Spleen (tissue), 11 donors: ENCODE results near the gene KIF23. TPM values are rescaled to one million over a fixed set of nuclear protein-coding genes. Genes with fewer than 3 reads are reported as not detected.

Source experiments
- DNase-seq: peaks from one replicate; pipeline ENCODE4 v3.0.0-alpha.2; 2020
- H3K27ac ChIP-seq, 8 donors: fragments of 200-600 bp; sonication (generic) in 7 of 8; 1 replicate in 4 of 8; 2 replicates in 4 of 8; pipeline versions ENCODE4 v1.5.0 to v1.8.0; 2016 to 2021; ENCODE audit warnings: inconsistent platforms in 4 of 8, mild to moderate bottlenecking in 4 of 8, moderate library complexity in 1 of 8
- H3K27me3 ChIP-seq, 7 donors: fragments of 200-600 bp; sonication (generic) in 6 of 7; replicated peaks in 1 of 7; 1 replicate in 4 of 7; 2 replicates in 3 of 7; pipeline versions ENCODE4 v1.5.0 to v1.8.0; 2016 to 2021; ENCODE audit warnings: inconsistent platforms in 3 of 7, mild to moderate bottlenecking in 1 of 7
- H3K36me3 ChIP-seq, 6 donors: fragments of 200-600 bp; sonication (generic) in 5 of 6; 1 replicate in 4 of 6; 2 replicates in 2 of 6; pipeline versions ENCODE4 v1.5.0 to v1.8.0; 2016 to 2021; ENCODE audit warnings: inconsistent platforms in 2 of 6
- H3K4me1 ChIP-seq, 6 donors: fragments of 200-600 bp; sonication (generic) in 5 of 6; 1 replicate in 3 of 6; 2 replicates in 3 of 6; pipeline versions ENCODE4 v1.5.0 to v1.8.0; 2016 to 2021; ENCODE audit warnings: inconsistent platforms in 3 of 6
- H3K4me3 ChIP-seq, 8 donors: fragments of 200-600 bp; sonication (generic) in 7 of 8; 1 replicate in 4 of 8; 2 replicates in 4 of 8; pipeline versions ENCODE4 v1.5.0 to v1.8.0; 2016 to 2021; ENCODE audit warnings: inconsistent platforms in 4 of 8, mild to moderate bottlenecking in 4 of 8, moderate library complexity in 2 of 8
- H3K9me3 ChIP-seq, 8 donors: fragments of 200-600 bp; sonication (generic) in 7 of 8; 1 replicate in 4 of 8; 2 replicates in 4 of 8; pipeline versions ENCODE4 v1.5.0 to v1.8.0; 2016 to 2021; ENCODE audit warnings: inconsistent platforms in 4 of 8
- POLR2A ChIP-seq, 3 donors: fragments of 450-650 bp; IDR thresholded peaks; one replicate each; pipeline ENCODE4 v1.5.1; 2017; ENCODE audit warnings: antibody characterized with exemption in 3 of 3, mild to moderate bottlenecking in 1 of 3
- POLR2AphosphoS5 ChIP-seq, 3 donors: sonication (generic); formaldehyde crosslinking; IDR thresholded peaks; one replicate each; pipeline ENCODE4 v1.5.1; 2017; ENCODE audit warnings: antibody characterized with exemption in 3 of 3
- WGBS, 5 donors: extraction: QIAGEN DNeasy Blood & Tissue Kit in 3 of 5; methylation state at CpG; one replicate each; pipeline versions ENCODE4 v1.1.5 to v1.1.7; 2013 to 2018; 5-methylcytosine and 5-hydroxymethylcytosine counted together
- intact Hi-C: fragments of 100-400 bp; cut with DNase I; formaldehyde crosslinking; loops from one replicate; pipeline ENCODE4 v1.15.0; 2023; ENCODE audit warnings: low total_unique reads
- polyA plus RNA-seq, 3 donors: library from polyadenylated mRNA; stranded (reverse); fragments of 200-250 nt; gene quantifications; one replicate each; pipeline ENCODE4 v1.2.1, GENCODE V29; 2013
- total RNA-seq, 7 donors: library from RNA; depleted of rRNA in 3 of 7; stranded (reverse); fragments of >200 nt in 3 of 7; fragmentation: NEBNext Ultra II Directional in 4 of 7; extraction: Animal tissue kit (Norgen Biotek cat#: 25700) in 4 of 7; gene quantifications; one replicate each; pipeline versions ENCODE4 v1.1.0 to v1.2.1, GENCODE V29; 2016 to 2021
- TF ChIP-seq, protein P1 (sequence below), 11 experiments: fragments of 200-600 bp in 7 of 11; fragments of 450-650 bp in 4 of 11; sonication (generic) in 4 of 11; IDR thresholded peaks in 8 of 11; conservative IDR thresholded peaks in 3 of 11; 1 replicate in 7 of 11; 2 replicates in 4 of 11; pipeline versions ENCODE4 v1.4.0 to v1.8.0; 2016 to 2021; ENCODE audit warnings: antibody characterized with exemption in 11 of 11, inconsistent platforms in 4 of 11, mild to moderate bottlenecking in 1 of 11
- donor health status: healthy with polysubstance abuse.
- donor health status: DM: no; HTN: no; CAD: no; lungs with moderate emphysema.
- donor health status: DM: no; HTN: no; CAD: no.
- donor health status: Bipolar disorder and iron deficiency.
- donor health status: healthy.
- donor health status: DM: no; HTN: no; CAD: no.
- donor health status: DM: yes; HTN: yes; CAD: no.

Gene KIF23
- total and polyA plus RNA-seq, 10 donors = 0.89 to 9.2 (median 4.5) TPM

- peak; percentile 98 for DNase-seq
- Histone ChIP-seq H3K36me3 (peaks cover 0 to 5% (median under 1%) of the 10 kb centered on the region in 6 donors), H3K27me3 (no peaks in the 10 kb centered on the region), H3K4me1 (peaks cover 9 to 52% (median 20%) of the 10 kb centered on the region in 6 donors), H3K9me3 (no peaks in the 10 kb centered on the region), H3K27ac (peak overlapping the region; percentile 77 to 91 (median 88)), H3K4me3 (peak overlapping the region; percentile 35 to 72 (median 46))
- TF ChIP-seq POLR2A (IDR thresholded peaks at IDR 0.05) (peak in 1 of 3 donors; percentile 54), POLR2AphosphoS5 (IDR thresholded peaks at IDR 0.05) (peak; percentile 88 to 91 (median 91))
- TF ChIP-seq, protein P1, sequence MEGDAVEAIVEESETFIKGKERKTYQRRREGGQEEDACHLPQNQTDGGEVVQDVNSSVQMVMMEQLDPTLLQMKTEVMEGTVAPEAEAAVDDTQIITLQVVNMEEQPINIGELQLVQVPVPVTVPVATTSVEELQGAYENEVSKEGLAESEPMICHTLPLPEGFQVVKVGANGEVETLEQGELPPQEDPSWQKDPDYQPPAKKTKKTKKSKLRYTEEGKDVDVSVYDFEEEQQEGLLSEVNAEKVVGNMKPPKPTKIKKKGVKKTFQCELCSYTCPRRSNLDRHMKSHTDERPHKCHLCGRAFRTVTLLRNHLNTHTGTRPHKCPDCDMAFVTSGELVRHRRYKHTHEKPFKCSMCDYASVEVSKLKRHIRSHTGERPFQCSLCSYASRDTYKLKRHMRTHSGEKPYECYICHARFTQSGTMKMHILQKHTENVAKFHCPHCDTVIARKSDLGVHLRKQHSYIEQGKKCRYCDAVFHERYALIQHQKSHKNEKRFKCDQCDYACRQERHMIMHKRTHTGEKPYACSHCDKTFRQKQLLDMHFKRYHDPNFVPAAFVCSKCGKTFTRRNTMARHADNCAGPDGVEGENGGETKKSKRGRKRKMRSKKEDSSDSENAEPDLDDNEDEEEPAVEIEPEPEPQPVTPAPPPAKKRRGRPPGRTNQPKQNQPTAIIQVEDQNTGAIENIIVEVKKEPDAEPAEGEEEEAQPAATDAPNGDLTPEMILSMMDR (IDR thresholded peaks at IDR 0.05 in 8 of 11, conservative IDR thresholded peaks at IDR 0.05 in 3 of 11) = peak; percentile 80 to 97 (median 95)
- intact Hi-C loops = no loop called here
- 1 to 5% (median 3%) methylated on average over 45 to 46 of the region's 46 CpGs for WGBS, 5 donors
These were observed 48.5 kb downstream of the KIF23 start for GRCh38 chr15:69462493-69463181.

DNA sequence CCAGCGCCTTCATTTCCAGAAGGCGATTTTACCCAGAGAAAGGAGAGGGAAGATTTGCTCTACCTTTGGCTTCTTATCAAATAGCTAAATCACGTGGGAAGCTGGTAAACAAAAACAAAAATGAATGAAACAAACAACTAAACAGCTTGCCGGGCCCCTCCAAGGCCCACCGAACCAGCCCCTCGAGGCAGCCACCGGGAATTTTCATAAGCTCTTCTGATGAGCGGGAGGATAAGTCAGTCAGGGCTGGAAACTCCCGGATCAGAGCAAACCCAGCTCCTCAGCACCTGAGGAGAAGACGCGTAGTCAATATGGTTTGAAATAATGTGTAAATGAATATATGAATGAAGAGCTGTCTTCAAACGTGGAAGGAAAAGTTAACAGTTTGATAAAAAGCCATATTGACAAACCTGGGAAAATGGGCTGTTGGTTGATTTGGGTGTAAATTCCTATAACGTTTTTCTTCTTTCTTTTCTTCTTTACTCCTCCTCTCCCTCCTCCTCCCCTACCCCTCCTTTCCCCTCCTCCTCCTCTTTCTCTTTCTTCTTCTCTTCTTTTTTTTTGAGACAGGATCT lies 49.1 kb downstream of the KIF23 start:
- 28 to 37% (median 31%) methylated on average over 13 of the region's 13 CpGs for WGBS, 5 donors
- TF ChIP-seq POLR2A (IDR thresholded peaks at IDR 0.05) (no peak), POLR2AphosphoS5 (IDR thresholded peaks at IDR 0.05) (no peak)
- TF ChIP-seq, protein P1 (IDR thresholded peaks at IDR 0.05 in 8 of 11, conservative IDR thresholded peaks at IDR 0.05 in 3 of 11) = no peak
- intact Hi-C loops = no loop called here
- Histone ChIP-seq H3K27ac (peak overlapping the region; percentile 77 to 91 (median 88)), H3K27me3 (no peaks in the 10 kb centered on the region), H3K9me3 (no peaks in the 10 kb centered on the region), H3K36me3 (no peaks in the 10 kb centered on the region), H3K4me3 (peak overlapping the region; percentile 35 to 72 (median 46)), H3K4me1 (peaks cover 11 to 59% (median 25%) of the 10 kb centered on the region in 6 donors)
- no peak for DNase-seq

DNA sequence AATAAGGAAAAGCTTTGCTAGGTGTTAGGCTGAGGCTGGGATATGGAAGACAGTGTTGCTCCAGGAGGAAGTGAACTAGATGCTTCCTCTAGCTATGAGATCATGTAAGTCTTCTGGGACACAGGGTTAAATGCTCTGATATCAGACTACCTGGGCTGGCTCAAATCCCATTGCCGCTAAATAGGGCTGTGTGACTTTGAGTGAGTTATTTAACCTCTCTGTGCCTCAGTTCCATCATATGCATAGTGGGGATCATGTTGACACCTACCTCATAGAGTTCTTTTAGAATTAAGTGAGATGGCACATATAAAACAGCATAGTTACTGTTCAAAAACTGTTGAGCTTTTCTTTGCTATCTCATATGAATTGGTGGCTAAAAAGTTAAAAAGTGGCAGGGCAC lies 51.1 kb downstream of the KIF23 start:
- peaks cover 13 to 71% (median 35%) of the 10 kb centered on the region in 6 donors for H3K4me1 ChIP-seq

More for the DNA sequence above, 51.1 kb downstream of the KIF23 start:
- Histone ChIP-seq H3K27ac (no peak overlapping the region), H3K4me3 (no peak overlapping the region), H3K36me3 (no peaks in the 10 kb centered on the region), H3K27me3 (no peaks in the 10 kb centered on the region), H3K9me3 (no peaks in the 10 kb centered on the region)
- 91 to 100% (median 100%) methylated on average over 1 of the region's 1 CpG for WGBS, 5 donors
- no peak for DNase-seq
- intact Hi-C loops = no loop called here
- TF ChIP-seq, protein P1 (IDR thresholded peaks at IDR 0.05 in 8 of 11, conservative IDR thresholded peaks at IDR 0.05 in 3 of 11) = no peak
- TF ChIP-seq POLR2A (IDR thresholded peaks at IDR 0.05) = no peak
- no peak for TF ChIP-seq POLR2AphosphoS5 (IDR thresholded peaks at IDR 0.05)
